Measurements from ENCODE around the gene PROSER3. TPM values are rescaled to one million over a fixed set of nuclear protein-coding genes. Genes with fewer than 3 reads are reported as not detected.

Gene PROSER3
- total RNA-seq, 1 donor from 2014 or later, result 13.8 TPM

DNA sequence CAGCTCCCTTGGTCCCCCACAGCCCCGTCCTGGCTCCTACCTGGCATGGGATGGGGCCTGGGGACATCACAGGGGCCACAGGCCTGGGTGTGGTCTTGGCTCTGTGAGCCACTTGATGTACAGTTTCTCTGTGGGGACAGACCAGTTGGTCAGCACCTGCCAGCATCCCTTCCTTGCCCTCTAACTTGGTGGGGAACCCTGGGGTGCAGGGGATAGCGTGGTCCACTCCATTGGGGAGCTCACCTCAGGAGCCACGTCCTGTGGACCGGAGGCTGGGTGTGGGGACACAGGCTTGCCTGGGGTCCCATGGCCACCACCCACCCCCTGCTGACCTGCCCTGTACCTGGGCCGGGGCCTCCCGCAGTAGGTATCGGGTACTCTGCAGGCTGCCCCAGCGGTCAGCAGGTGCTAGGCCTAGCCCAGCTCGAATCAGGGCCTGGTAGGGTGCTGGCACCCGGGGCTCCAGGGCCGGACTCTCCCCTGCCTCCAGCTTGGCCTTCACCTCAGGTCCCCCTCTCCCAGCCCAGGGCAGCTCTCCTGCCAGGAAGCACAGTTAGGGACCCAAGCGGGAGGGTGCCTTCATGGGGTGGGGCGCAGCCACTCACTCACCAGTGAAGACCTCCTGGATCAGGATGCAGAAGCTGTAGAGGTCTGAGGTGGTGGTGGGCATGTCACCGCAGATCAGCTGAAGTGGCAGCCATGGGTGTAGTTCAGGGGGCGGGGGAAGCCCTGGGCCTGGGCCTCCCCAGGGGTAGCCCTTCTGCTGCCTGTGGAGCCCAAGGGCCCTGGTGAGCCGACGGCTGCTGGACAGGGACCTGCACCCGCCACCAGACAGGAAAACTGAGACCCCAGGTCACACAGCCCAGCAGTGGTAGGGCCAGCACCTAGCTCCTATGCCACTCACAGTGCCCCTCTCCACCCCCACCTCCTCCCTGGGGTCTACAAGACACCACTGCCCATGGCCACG, 32.3 kb downstream of the PROSER3 start:
- Histone ChIP-seq H3K27ac (no peak overlapping the region), H3K4me1 (no peaks in the 10 kb centered on the region), H3K36me3 (no peaks in the 10 kb centered on the region), H3K27me3 (no peaks in the 10 kb centered on the region), H3K9me3 (no peaks in the 10 kb centered on the region), H3K4me3 (no peak overlapping the region)
- intact Hi-C loops (cut with DNase I), result no loop called here
- DNase-seq (ENCODE audit: extremely low spot score in 2 of 2), result no peak
- no peak for TF ChIP-seq POLR2AphosphoS5 (IDR thresholded peaks at IDR 0.05; ENCODE audit: insufficient read depth in 1 of 2, low read depth in 1 of 2)
- TF ChIP-seq, protein P1, sequence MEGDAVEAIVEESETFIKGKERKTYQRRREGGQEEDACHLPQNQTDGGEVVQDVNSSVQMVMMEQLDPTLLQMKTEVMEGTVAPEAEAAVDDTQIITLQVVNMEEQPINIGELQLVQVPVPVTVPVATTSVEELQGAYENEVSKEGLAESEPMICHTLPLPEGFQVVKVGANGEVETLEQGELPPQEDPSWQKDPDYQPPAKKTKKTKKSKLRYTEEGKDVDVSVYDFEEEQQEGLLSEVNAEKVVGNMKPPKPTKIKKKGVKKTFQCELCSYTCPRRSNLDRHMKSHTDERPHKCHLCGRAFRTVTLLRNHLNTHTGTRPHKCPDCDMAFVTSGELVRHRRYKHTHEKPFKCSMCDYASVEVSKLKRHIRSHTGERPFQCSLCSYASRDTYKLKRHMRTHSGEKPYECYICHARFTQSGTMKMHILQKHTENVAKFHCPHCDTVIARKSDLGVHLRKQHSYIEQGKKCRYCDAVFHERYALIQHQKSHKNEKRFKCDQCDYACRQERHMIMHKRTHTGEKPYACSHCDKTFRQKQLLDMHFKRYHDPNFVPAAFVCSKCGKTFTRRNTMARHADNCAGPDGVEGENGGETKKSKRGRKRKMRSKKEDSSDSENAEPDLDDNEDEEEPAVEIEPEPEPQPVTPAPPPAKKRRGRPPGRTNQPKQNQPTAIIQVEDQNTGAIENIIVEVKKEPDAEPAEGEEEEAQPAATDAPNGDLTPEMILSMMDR (IDR thresholded peaks at IDR 0.05), result no peak
- no peak for TF ChIP-seq POLR2A (IDR thresholded peaks at IDR 0.05)

DNA sequence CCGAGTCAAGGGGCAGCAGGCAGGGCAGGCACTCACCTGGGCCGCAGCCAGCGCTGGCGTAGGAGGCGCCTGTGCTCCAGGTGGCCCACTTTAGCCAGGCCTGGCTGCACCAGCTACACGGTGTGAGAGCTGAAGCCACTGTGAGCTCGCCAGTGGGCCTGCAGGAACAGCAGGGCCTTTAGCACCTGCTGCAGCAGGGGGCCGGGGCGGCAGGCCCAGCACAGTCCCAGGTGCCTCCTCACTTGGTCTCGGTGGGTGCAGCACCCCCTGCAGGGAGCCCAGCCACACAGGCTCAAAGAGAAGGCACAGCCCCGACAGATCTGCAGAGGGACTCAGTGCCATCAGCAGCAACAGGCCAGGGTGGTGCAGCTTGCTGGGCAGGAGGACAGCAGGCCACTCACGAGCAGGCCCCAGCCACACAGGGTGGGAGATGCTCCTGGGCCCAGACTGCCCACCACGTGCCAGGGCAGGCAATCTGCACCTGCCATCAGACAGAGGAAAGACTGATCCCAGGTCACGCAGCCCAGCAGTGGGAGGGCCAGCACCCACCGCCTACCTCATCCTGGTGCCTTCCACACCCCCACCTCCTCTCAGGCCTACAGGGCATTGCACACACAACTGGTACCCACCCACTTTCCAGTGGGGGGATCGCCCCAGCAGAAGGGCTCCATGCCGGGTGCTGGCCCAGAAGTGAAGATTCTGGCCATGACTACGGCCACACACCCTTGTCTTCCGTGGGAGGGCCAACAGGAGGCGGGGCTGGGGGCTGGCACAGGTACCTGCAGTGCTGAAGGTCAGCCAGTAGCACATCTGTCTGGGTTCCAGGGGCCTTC, 33.2 kb downstream of the PROSER3 start:
- Histone ChIP-seq H3K36me3 (no peaks in the 10 kb centered on the region), H3K4me3 (no peak overlapping the region), H3K27me3 (no peaks in the 10 kb centered on the region), H3K27ac (no peak overlapping the region), H3K4me1 (no peaks in the 10 kb centered on the region), H3K9me3 (no peaks in the 10 kb centered on the region)
- intact Hi-C loops (cut with DNase I), result no loop called here
- DNase-seq (ENCODE audit: extremely low spot score in 2 of 2), result no peak
- no peak for TF ChIP-seq POLR2A (IDR thresholded peaks at IDR 0.05)
- TF ChIP-seq POLR2AphosphoS5 (IDR thresholded peaks at IDR 0.05; ENCODE audit: insufficient read depth in 1 of 2, low read depth in 1 of 2), result no peak
- TF ChIP-seq, protein P1 (IDR thresholded peaks at IDR 0.05), result no peak

DNA sequence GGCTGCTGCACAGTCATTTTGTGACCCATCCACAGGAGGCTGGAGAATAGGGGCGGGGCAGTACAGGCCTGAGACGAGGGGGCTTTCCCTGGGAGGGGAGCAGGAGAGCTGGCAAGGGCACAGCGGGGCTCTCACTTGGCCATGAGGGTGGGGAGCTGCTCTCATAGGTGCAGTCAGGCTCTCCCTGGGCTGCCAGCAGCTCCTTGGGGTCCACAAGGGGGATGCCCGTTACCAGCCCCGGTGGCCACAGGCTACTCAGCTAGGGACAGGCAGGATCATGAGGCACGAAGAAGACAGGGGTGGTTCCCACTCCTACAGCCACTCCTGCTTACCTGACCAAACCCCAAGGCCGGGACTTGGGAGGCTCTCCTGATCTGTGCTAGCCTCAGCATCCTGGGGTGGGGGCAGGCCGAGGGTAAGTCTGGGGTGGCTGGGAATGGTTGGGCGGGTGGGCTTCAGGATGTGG, 33.9 kb downstream of the PROSER3 start:
- TF ChIP-seq POLR2A (IDR thresholded peaks at IDR 0.05) (no peak), POLR2AphosphoS5 (IDR thresholded peaks at IDR 0.05; ENCODE audit: insufficient read depth in 1 of 2, low read depth in 1 of 2) (no peak)
- TF ChIP-seq, protein P1 (IDR thresholded peaks at IDR 0.05), result no peak
- Histone ChIP-seq H3K4me3 (no peak overlapping the region), H3K27me3 (no peaks in the 10 kb centered on the region), H3K27ac (no peak overlapping the region), H3K36me3 (no peaks in the 10 kb centered on the region), H3K9me3 (no peaks in the 10 kb centered on the region), H3K4me1 (no peaks in the 10 kb centered on the region)
- DNase-seq (ENCODE audit: extremely low spot score in 2 of 2), result no peak
- intact Hi-C loops (cut with DNase I), result no loop called here

DNA sequence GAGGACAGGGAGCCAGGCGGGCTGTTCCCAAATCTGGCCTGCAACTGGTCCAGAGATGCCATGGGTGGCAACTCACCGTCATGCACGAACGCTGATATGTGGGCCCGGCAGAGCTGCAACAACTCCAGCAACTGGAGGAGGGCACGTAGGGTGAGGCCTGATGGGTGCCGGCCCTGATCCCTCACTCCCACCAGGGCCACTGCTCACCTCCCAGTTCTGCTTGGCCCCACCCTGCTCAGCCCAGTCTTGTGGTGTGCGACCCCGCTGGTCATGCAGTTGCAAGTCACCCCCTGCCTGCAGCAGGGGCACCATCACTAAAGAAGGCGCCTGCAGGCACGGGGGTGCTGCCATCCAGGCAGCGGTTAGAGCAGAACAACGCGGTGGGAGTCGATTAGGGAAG, 34.3 kb downstream of the PROSER3 start:
- Histone ChIP-seq H3K27ac (no peak overlapping the region), H3K27me3 (no peaks in the 10 kb centered on the region)

More for the DNA sequence above, 34.3 kb downstream of the PROSER3 start:
- no peaks in the 10 kb centered on the region for H3K9me3 ChIP-seq
- DNase-seq (ENCODE audit: extremely low spot score in 2 of 2), result no peak
- intact Hi-C loops (cut with DNase I), result no loop called here
- H3K4me1 ChIP-seq, result peaks cover 1% of the 10 kb centered on the region
- no peaks in the 10 kb centered on the region for H3K36me3 ChIP-seq
- TF ChIP-seq POLR2A (IDR thresholded peaks at IDR 0.05), result no peak
- TF ChIP-seq, protein P1 (IDR thresholded peaks at IDR 0.05), result no peak
- TF ChIP-seq POLR2AphosphoS5 (IDR thresholded peaks at IDR 0.05; ENCODE audit: insufficient read depth in 1 of 2, low read depth in 1 of 2), result no peak
- no peak overlapping the region for H3K4me3 ChIP-seq
